Measurements from ENCODE around the gene LRFN5. TPM values are rescaled to one million over a fixed set of nuclear protein-coding genes. Genes with fewer than 3 reads are reported as not detected.
"Not testable (repeated sequence)": the region's sequence is repeated elsewhere in the genome, so short reads cannot be mapped to it uniquely, and the experiment has no call there.

Gene LRFN5
- total RNA-seq, 2 experiments from 2014 or later: not detected

GRCh38 chr14:41654196-41654595, 47.5 kb downstream of the LRFN5 start:
- H3K4me1 Mint-ChIP-seq: no peaks in the 10 kb centered on the region
- H3K9me3 Mint-ChIP-seq: no peaks in the 10 kb centered on the region
- H3K27ac Mint-ChIP-seq: no peak overlapping the region
- ChIA-PET CTCF (no interaction called here), POLR2A (no interaction called here)
- H3K27me3 Mint-ChIP-seq: no peaks in the 10 kb centered on the region
- no peaks in the 10 kb centered on the region for H3K36me3 Mint-ChIP-seq (ENCODE audit: low read depth)
- DNase-seq: no peak
- no peak overlapping the region for H3K4me3 Mint-ChIP-seq

DNA sequence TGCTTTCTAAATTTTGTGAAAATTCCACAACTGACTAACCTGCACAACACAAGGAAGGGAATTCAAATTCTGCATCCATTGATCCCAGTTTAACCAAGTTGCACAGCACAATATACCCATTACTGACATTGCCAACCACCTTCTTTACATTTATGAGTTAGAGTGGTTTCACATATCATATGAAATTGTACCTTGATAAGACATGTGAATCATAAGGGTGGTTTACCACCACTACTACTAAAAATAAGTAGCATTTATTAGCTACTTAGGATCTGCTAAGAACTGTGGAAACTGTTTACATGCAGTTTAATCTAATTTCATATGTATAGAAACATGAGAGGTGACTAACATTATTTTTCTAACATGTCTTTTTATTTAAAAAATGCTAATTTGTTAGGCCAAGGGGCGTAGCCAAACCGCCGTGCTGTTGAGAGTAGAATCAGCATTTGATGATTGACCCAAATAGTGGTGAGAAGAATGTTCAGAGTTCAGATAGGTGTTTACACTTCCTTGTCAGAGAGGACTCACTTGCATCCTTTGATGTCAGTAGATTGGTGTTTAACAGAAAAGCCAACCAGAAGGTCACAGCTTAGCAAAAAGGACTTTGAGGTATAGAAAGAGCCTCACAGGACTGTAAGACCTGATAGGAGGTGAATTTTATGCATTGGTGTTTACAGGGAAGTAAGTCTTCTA, 56.2 kb downstream of the LRFN5 start:
- Mint-ChIP-seq H3K4me3 (no peak overlapping the region), H3K27me3 (no peaks in the 10 kb centered on the region), H3K27ac (no peak overlapping the region), H3K4me1 (no peaks in the 10 kb centered on the region), H3K9me3 (no peaks in the 10 kb centered on the region), H3K36me3 (ENCODE audit: low read depth) (no peaks in the 10 kb centered on the region)
- ChIA-PET CTCF (no interaction called here), POLR2A (no interaction called here)
- no peak for DNase-seq

- Mint-ChIP-seq H3K4me1 (no peaks in the 10 kb centered on the region), H3K9me3 (no peaks in the 10 kb centered on the region), H3K27ac (no peak overlapping the region), H3K4me3 (no peak overlapping the region), H3K36me3 (ENCODE audit: low read depth) (no peaks in the 10 kb centered on the region), H3K27me3 (no peaks in the 10 kb centered on the region)
- no peak for DNase-seq
- CTCF ChIA-PET: no interaction called here
- POLR2A ChIA-PET: no interaction called here
These were observed 56.8 kb downstream of the LRFN5 start for GRCh38 chr14:41663473-41663850.

DNA sequence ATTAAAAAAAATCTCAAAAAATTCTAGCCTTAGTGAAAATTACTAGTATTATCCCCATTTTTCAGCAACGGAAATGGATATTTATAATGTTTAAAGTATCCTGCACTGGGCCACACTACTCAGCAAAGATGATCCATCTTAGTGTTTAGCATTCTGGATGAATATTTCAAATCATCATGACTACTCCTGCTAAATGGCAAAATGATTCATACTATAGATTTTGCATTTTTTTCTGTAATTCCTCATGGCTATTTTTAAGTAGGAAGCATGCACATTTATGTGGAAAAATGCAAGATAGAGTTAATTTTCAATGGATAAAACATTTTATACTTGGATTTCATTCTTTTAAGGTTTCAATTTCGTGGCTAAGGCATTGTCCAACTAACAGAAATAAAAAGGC, 59.6 kb downstream of the LRFN5 start:
- no peaks in the 10 kb centered on the region for H3K9me3 Mint-ChIP-seq
- CTCF ChIA-PET: no interaction called here
- DNase-seq: no peak
- no peak overlapping the region for H3K4me3 Mint-ChIP-seq
- no peaks in the 10 kb centered on the region for H3K36me3 Mint-ChIP-seq (ENCODE audit: low read depth)
- H3K27ac Mint-ChIP-seq: no peak overlapping the region
- no peaks in the 10 kb centered on the region for H3K27me3 Mint-ChIP-seq
- POLR2A ChIA-PET: no interaction called here
- H3K4me1 Mint-ChIP-seq: no peaks in the 10 kb centered on the region

GRCh38 chr14:41668356-41668755, 61.7 kb downstream of the LRFN5 start:
- ChIA-PET CTCF (no interaction called here), POLR2A (no interaction called here)
- Mint-ChIP-seq H3K4me3 (no peak overlapping the region), H3K4me1 (no peaks in the 10 kb centered on the region), H3K27ac (no peak overlapping the region), H3K27me3 (no peaks in the 10 kb centered on the region), H3K9me3 (no peaks in the 10 kb centered on the region), H3K36me3 (ENCODE audit: low read depth) (no peaks in the 10 kb centered on the region)
- no peak for DNase-seq

- H3K36me3 Mint-ChIP-seq (ENCODE audit: low read depth); H3K27ac Mint-ChIP-seq; H3K4me3 Mint-ChIP-seq; H3K4me1 Mint-ChIP-seq; CTCF ChIA-PET; POLR2A ChIA-PET; DNase-seq; H3K27me3 Mint-ChIP-seq; H3K9me3 Mint-ChIP-seq: not testable (repeated sequence)
These were observed 66.9 kb downstream of the LRFN5 start for GRCh38 chr14:41673601-41674000.

DNA sequence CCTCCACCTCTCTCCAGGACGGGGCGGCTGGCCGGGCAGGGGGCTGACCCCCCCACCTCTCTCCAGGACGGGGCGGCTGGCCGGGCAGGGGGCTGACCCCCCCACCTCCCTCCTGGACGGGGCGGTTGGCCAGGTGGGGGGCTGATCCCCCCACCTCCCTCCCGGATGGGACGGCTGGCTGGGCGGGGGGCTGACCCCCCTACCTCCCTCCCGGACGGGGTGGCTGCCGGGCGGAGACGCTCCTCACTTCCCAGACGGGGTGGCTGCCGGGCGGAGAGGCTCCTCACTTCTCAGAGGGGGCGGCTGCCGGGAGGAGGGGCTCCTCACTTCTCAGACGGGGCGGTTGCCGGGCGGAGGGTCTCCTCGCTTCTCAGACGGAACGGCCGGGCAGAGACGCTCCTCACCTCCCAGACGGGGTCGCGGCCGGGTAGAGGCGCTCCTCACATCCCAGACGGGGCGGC, 67.9 kb downstream of the LRFN5 start:
- CTCF ChIA-PET; H3K4me1 Mint-ChIP-seq; H3K27me3 Mint-ChIP-seq; DNase-seq; H3K9me3 Mint-ChIP-seq; POLR2A ChIA-PET; H3K27ac Mint-ChIP-seq; H3K4me3 Mint-ChIP-seq; H3K36me3 Mint-ChIP-seq (ENCODE audit: low read depth): not testable (repeated sequence)

- CTCF ChIA-PET: no interaction called here
- Mint-ChIP-seq H3K27ac (no peak overlapping the region), H3K9me3 (no peaks in the 10 kb centered on the region), H3K27me3 (no peaks in the 10 kb centered on the region), H3K4me1 (no peaks in the 10 kb centered on the region), H3K36me3 (ENCODE audit: low read depth) (no peaks in the 10 kb centered on the region), H3K4me3 (no peak overlapping the region)
- DNase-seq: no peak
- POLR2A ChIA-PET: no interaction called here
These were observed 92.8 kb downstream of the LRFN5 start for GRCh38 chr14:41699486-41699885.

DNA sequence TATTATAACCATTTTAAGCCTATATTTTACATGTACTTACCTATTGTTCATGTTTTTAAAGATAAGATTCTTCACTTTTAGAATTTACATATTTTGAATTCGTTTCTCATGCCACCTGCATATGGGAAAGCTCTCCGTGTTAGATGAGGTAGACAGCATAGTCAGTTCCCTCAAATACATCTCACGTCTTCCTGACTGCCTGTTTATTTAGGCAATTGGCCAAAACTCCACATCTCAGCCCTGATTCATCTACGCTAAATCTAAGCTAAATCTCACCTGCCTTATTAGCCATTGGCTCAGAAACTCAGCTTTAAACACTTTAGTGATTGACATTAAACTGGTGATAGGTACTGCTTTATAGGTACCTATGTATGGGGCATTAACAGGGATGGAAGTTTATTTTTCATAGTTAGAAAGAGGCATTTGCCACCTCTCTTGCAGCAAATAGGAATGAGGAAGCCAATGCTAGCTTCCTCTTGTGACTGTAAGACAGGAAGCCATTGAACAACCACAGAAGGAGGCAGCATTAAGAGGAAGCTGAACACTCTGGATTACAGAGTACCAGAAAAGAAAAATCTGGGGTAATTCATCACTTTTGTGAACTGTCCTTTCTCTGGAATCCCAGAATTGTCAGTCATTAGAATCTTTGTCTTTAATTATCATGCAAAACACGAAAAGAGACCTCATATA, 111.9 kb downstream of the LRFN5 start:
- H3K9me3 Mint-ChIP-seq: no peaks in the 10 kb centered on the region
- no peak overlapping the region for H3K4me3 Mint-ChIP-seq
- no peak overlapping the region for H3K27ac Mint-ChIP-seq
- H3K4me1 Mint-ChIP-seq: peaks cover 6% of the 10 kb centered on the region
- H3K27me3 Mint-ChIP-seq: no peaks in the 10 kb centered on the region
- no peaks in the 10 kb centered on the region for H3K36me3 Mint-ChIP-seq (ENCODE audit: low read depth)
- no peak for DNase-seq
- ChIA-PET CTCF (no interaction called here), POLR2A (no interaction called here)

GRCh38 chr14:41739203-41739602, 132.5 kb downstream of the LRFN5 start:
- Mint-ChIP-seq H3K4me1 (peaks cover 5% of the 10 kb centered on the region), H3K27ac (no peak overlapping the region), H3K4me3 (no peak overlapping the region), H3K36me3 (ENCODE audit: low read depth) (peaks cover 3% of the 10 kb centered on the region), H3K27me3 (no peaks in the 10 kb centered on the region), H3K9me3 (peaks cover 6% of the 10 kb centered on the region)
- DNase-seq: no peak
- CTCF ChIA-PET: interaction anchor here (0.9 kb wide), 1 partner anchor 15 kb away, joined by 3 read pairs; no protein-coding TSS in a partner anchor
- POLR2A ChIA-PET: no interaction called here

DNA sequence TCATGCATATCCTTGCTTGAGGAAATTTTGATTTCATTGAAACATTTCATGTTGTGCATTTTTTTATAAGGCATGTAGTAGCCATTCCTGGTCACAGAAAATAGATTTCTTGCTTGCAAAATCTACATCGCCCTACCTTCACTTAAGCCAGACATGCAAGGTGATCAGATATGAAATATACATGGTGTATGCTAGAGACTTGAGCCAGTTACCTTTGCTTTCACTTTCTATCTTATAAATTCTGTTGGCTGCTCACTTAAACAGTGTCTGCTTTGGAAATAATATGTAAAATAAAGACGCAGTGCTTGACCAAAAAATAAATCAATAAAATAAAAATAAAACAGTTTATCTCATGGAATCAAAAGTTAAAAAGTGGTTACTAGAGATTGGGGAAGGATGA, 136.5 kb downstream of the LRFN5 start:
- Mint-ChIP-seq H3K36me3 (ENCODE audit: low read depth) (peaks cover 3% of the 10 kb centered on the region), H3K4me1 (peaks cover 5% of the 10 kb centered on the region), H3K27ac (no peak overlapping the region), H3K27me3 (no peaks in the 10 kb centered on the region), H3K4me3 (no peak overlapping the region), H3K9me3 (no peaks in the 10 kb centered on the region)
- DNase-seq: no peak
- ChIA-PET CTCF (no interaction called here), POLR2A (no interaction called here)

DNA sequence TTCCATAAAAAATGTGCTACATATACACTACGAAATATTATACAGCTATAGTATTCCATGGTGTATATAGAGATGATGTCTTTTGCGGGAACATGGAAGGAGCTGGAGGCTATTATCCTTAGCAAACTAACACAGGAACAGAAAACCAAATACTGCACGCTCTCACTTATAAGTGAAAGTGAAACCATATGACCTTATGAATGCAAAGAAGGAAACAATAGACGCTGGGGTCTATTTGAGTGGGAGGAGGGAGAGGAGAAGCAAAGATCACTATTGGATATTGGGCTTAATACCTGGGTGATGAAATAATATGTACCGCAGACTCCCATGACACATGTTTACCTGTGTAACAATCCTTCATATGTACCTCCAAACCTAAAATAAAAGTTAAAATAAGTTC, 142.8 kb downstream of the LRFN5 start:
- CTCF ChIA-PET: no interaction called here
- DNase-seq: peak; percentile 11

GRCh38 chr14:41750575-41750974, 143.9 kb downstream of the LRFN5 start:
- peaks cover 12% of the 10 kb centered on the region for H3K4me1 Mint-ChIP-seq
- CTCF ChIA-PET; H3K27me3 Mint-ChIP-seq; DNase-seq; POLR2A ChIA-PET; H3K27ac Mint-ChIP-seq; H3K36me3 Mint-ChIP-seq (ENCODE audit: low read depth); H3K9me3 Mint-ChIP-seq; H3K4me3 Mint-ChIP-seq: not testable (repeated sequence)

More for the DNA sequence above, 142.8 kb downstream of the LRFN5 start:
- H3K27me3 Mint-ChIP-seq: no peaks in the 10 kb centered on the region
- peaks cover 4% of the 10 kb centered on the region for H3K9me3 Mint-ChIP-seq
- H3K4me3 Mint-ChIP-seq: peak overlapping the region; percentile 47
- H3K36me3 Mint-ChIP-seq (ENCODE audit: low read depth): no peaks in the 10 kb centered on the region
- POLR2A ChIA-PET: no interaction called here
- peak overlapping the region; percentile 76 for H3K27ac Mint-ChIP-seq
- H3K4me1 Mint-ChIP-seq: peaks cover 12% of the 10 kb centered on the region
